ENCODE results near the gene PYDC1.

DNA sequence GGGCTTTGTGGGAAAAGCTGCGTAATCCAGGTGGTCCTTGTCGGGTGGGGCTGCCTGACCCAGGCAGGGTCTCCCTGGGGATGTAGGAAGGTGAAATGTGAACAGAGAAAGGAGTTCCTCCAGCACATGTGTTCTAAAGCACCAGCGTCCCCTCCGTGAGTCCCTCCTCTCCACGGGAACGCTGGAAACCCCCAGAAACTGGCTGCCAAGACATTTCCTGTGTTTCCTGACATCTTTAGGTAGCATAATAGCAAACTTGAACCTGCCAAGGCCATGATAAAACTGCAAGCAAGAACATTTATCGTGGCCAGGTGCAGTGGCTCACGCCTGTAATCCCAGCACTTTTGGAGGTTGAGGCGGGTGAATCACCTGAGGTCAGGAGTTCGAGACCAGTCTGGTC, 12.6 kb upstream of the PYDC1 start:
- TF ChIP-seq, protein P1, sequence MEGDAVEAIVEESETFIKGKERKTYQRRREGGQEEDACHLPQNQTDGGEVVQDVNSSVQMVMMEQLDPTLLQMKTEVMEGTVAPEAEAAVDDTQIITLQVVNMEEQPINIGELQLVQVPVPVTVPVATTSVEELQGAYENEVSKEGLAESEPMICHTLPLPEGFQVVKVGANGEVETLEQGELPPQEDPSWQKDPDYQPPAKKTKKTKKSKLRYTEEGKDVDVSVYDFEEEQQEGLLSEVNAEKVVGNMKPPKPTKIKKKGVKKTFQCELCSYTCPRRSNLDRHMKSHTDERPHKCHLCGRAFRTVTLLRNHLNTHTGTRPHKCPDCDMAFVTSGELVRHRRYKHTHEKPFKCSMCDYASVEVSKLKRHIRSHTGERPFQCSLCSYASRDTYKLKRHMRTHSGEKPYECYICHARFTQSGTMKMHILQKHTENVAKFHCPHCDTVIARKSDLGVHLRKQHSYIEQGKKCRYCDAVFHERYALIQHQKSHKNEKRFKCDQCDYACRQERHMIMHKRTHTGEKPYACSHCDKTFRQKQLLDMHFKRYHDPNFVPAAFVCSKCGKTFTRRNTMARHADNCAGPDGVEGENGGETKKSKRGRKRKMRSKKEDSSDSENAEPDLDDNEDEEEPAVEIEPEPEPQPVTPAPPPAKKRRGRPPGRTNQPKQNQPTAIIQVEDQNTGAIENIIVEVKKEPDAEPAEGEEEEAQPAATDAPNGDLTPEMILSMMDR (IDR thresholded peaks at IDR 0.05; ENCODE audit: borderline replicate concordance, extremely low read depth, low read length, poor library complexity, severe bottlenecking), result no peak
- TF ChIP-seq EZH2 (IDR thresholded peaks at IDR 0.05; ENCODE audit: borderline replicate concordance, low read depth, low read length, severe bottlenecking), result no peak

Measured in DND-41 (cell line).